OCI-LY3 (cell line): ENCODE measurements around the gene EHD2.
A peak's percentile ranks its signal among the peaks of the same experiment; 100 is the strongest.
"Not testable (repeated sequence)": the region's sequence is repeated elsewhere in the genome, so short reads cannot be mapped to it uniquely, and the experiment has no call there.

ENCODE experiments used
- H2AFZ ChIP-seq: fragments of 200-600, 300-600 bp; shearing (Covaris generic); 2 replicates; pipeline ENCODE4 v1.6.0; 2014; ENCODE audit warnings: antibody characterized with exemption, low read depth, low read length
- H3K27ac ChIP-seq: fragments of 200-600, 300-600 bp; sonication (generic); 2 replicates; pipeline ENCODE4 v1.5.1; 2014; ENCODE audit warnings: mild to moderate bottlenecking, low read length, moderate library complexity, mixed read lengths
- H3K27me3 ChIP-seq: fragments of 200-600, 300-600 bp; sonication (generic); 2 replicates; pipeline ENCODE4 v1.6.1; 2014; ENCODE audit warnings: low read depth, low read length, mixed read lengths
- H3K36me3 ChIP-seq: fragments of 200-600, 300-600 bp; sonication (generic); replicated peaks from 2 replicates; pipeline ENCODE3; 2014; ENCODE audit warnings: low read depth, low read length, mixed read lengths
- H3K4me1 ChIP-seq: fragments of 300-600, 200-600 bp; sonication (generic); 2 replicates; pipeline ENCODE4 v1.6.1; 2014; ENCODE audit warnings: low read length, mixed read lengths
- H3K4me2 ChIP-seq: fragments of 200-600, 300-600 bp; sonication (generic); 2 replicates; pipeline ENCODE4 v1.6.1; 2014; ENCODE audit warnings: low read length, mixed read lengths
- H3K4me3 ChIP-seq: fragments of 300-600, 200-600 bp; sonication (generic); 2 replicates; pipeline ENCODE4 v1.5.1; 2014; ENCODE audit warnings: antibody characterized with exemption, mild to moderate bottlenecking, low read length, moderate library complexity
- H3K79me2 ChIP-seq: fragments of 300-600, 200-600 bp; shearing (Covaris generic); 2 replicates; pipeline ENCODE4 v1.6.1; 2014; ENCODE audit warnings: mild to moderate bottlenecking, low read length, mixed read lengths
- H3K9ac ChIP-seq: fragments of 300-600, 200-600 bp; shearing (Covaris generic); 2 replicates; pipeline ENCODE4 v1.6.0; 2014; ENCODE audit warnings: mild to moderate bottlenecking, low read length, moderate library complexity
- H3K9me3 ChIP-seq: fragments of 200-600, 300-600 bp; shearing (Covaris generic); 2 replicates; pipeline ENCODE4 v1.6.1; 2014; ENCODE audit warnings: low read length, mixed read lengths; ENCODE audit not compliant: insufficient read depth
- H4K20me1 ChIP-seq: fragments of 200-600, 300-600 bp; sonication (generic); 2 replicates; pipeline ENCODE4 v1.6.1; 2016; ENCODE audit warnings: low read length, mixed read lengths; ENCODE audit not compliant: insufficient read depth
- CTCF ChIP-seq: fragments of 200-600, 300-600 bp; sonication (generic); IDR thresholded peaks from 2 replicates; pipeline ENCODE4 v1.5.1; 2014; ENCODE audit warnings: antibody characterized with exemption, low read length, low read depth
- EZH2phosphoT487 ChIP-seq: fragments of 200-600 bp; shearing (Covaris generic); IDR thresholded peaks from 2 replicates; pipeline ENCODE4 v1.6.1; 2018; ENCODE audit warnings: antibody characterized with exemption, mixed run types, low read depth

Gene EHD2

GRCh38 chr19:47762151-47762550 lies 48.9 kb downstream of the EHD2 start:
- Histone ChIP-seq H2AFZ (no peak overlapping the region), H3K36me3 (peaks cover 29% of the 10 kb centered on the region), H3K4me1 (peaks cover 50% of the 10 kb centered on the region), H3K9ac (peak overlapping the region; percentile 31; the same call in 1 of the 2 replicates), H4K20me1 (no peaks in the 10 kb centered on the region), H3K27me3 (no peaks in the 10 kb centered on the region), H3K27ac (peak overlapping the region; percentile 97), H3K4me3 (no peak overlapping the region; the same call in 1 of the 2 replicates), H3K79me2 (0 out of 2 replicates have a peak, but pooled peaks cover 3% of the 10 kb centered on the region), H3K4me2 (peak overlapping the region; percentile 81; the same call in 1 of the 2 replicates), H3K9me3 (no peaks in the 10 kb centered on the region)
- TF ChIP-seq EZH2phosphoT487, result no peak
- TF ChIP-seq CTCF, result no peak

GRCh38 chr19:47762615-47763308 lies 49.5 kb downstream of the EHD2 start:
- H3K36me3 ChIP-seq, result peaks cover 23% of the 10 kb centered on the region
- no peaks in the 10 kb centered on the region for H3K27me3 ChIP-seq
- H4K20me1 ChIP-seq, result no peaks in the 10 kb centered on the region
- no peak overlapping the region for H3K4me2 ChIP-seq
- H3K4me1 ChIP-seq, result peaks cover 50% of the 10 kb centered on the region
- peak overlapping the region; percentile 31; the same call in 1 of the 2 replicates for H3K9ac ChIP-seq
- H3K4me3 ChIP-seq, result no peak overlapping the region
- no peak overlapping the region for H2AFZ ChIP-seq
- TF ChIP-seq EZH2phosphoT487 (no peak), CTCF (no peak)
- peak overlapping the region; percentile 97; the same call in 1 of the 2 replicates for H3K27ac ChIP-seq
- H3K9me3 ChIP-seq, result no peaks in the 10 kb centered on the region
- 0 out of 2 replicates have a peak, but pooled peaks cover 3% of the 10 kb centered on the region for H3K79me2 ChIP-seq

- not testable (repeated sequence) for H2AFZ ChIP-seq, H3K27me3 ChIP-seq, H3K27ac ChIP-seq, H4K20me1 ChIP-seq, H3K9ac ChIP-seq, H3K9me3 ChIP-seq, H3K4me3 ChIP-seq, H3K4me2 ChIP-seq, H3K79me2 ChIP-seq, H3K36me3 ChIP-seq
- peaks cover 59% of the 10 kb centered on the region for H3K4me1 ChIP-seq
Observed at GRCh38 chr19:47764705-47765104, 51.5 kb downstream of the EHD2 start.

GRCh38 chr19:47765523-47766358 lies 52.5 kb downstream of the EHD2 start:
- Histone ChIP-seq H3K4me2 (peak overlapping the region; percentile 29), H4K20me1 (no peaks in the 10 kb centered on the region), H3K4me1 (peaks cover 58% of the 10 kb centered on the region), H3K4me3 (no peak overlapping the region), H3K9me3 (no peaks in the 10 kb centered on the region), H3K79me2 (no peaks in the 10 kb centered on the region), H3K36me3 (peaks cover under 1% of the 10 kb centered on the region), H3K27ac (peak overlapping the region; percentile 6; the same call in 1 of the 2 replicates), H3K27me3 (no peaks in the 10 kb centered on the region), H2AFZ (peak overlapping the region; percentile 39; the same call in 1 of the 2 replicates), H3K9ac (peak overlapping the region; percentile 23; the same call in 1 of the 2 replicates)
- TF ChIP-seq EZH2phosphoT487 (no peak), CTCF (peak; percentile 87)
